HepG2 (cell line): ENCODE results near the gene EXOSC9.

Source experiments
- CREB3 ChIP-seq: sonication (generic); formaldehyde crosslinking; IDR thresholded peaks from 2 replicates; pipeline ENCODE4 v1.5.0; 2020; ENCODE audit warnings: missing genetic modification reagents
- CSRNP2 ChIP-seq: sonication (generic); formaldehyde crosslinking; conservative IDR thresholded peaks from 2 replicates; pipeline ENCODE4 v1.8.0; 2022; ENCODE audit warnings: low read depth, missing genetic modification reagents
- ESRRA ChIP-seq: sonication (generic); formaldehyde crosslinking; IDR thresholded peaks from 2 replicates; pipeline ENCODE4 v1.5.1; 2020; ENCODE audit warnings: mild to moderate bottlenecking, low read depth, missing genetic modification reagents
- NR3C1 ChIP-seq: sonication (generic); formaldehyde crosslinking; IDR thresholded peaks from 2 replicates; pipeline ENCODE4 v1.4.0; 2020; ENCODE audit warnings: missing genetic modification reagents
- PITX1 ChIP-seq: sonication (generic); formaldehyde crosslinking; IDR thresholded peaks from 2 replicates; pipeline ENCODE4 v1.5.1; 2020; ENCODE audit warnings: mild to moderate bottlenecking, missing genetic modification reagents
- POLR2AphosphoS2 ChIP-seq: IDR thresholded peaks from 2 replicates; pipeline ENCODE4 v1.6.1; 2011; ENCODE audit warnings: low read depth, low read length, improper control_type of control experiment
- RBFOX2 ChIP-seq: fragments of 200-400 bp; formaldehyde crosslinking; IDR thresholded peaks from 2 replicates; pipeline ENCODE4 v1.6.1; 2017; ENCODE audit warnings: low read depth, mild to moderate bottlenecking, low read length
- REL ChIP-seq: sonication (generic); formaldehyde crosslinking; conservative IDR thresholded peaks from 2 replicates; pipeline ENCODE4 v1.8.0; 2022; ENCODE audit warnings: mild to moderate bottlenecking, missing genetic modification reagents, moderate library complexity
- ZFX ChIP-seq: sonication (generic); formaldehyde crosslinking; IDR thresholded peaks from 2 replicates; pipeline ENCODE4 v1.4.0; 2020; ENCODE audit warnings: mild to moderate bottlenecking, low read depth, missing genetic modification reagents, moderate library complexity
- ZNF160 ChIP-seq: sonication (generic); formaldehyde crosslinking; IDR thresholded peaks from 2 replicates; pipeline ENCODE4 v1.8.0; 2022; ENCODE audit warnings: mild to moderate bottlenecking, inconsistent platforms, missing genetic modification reagents
- TF ChIP-seq, protein P1 (sequence below): sonication (generic); formaldehyde crosslinking; IDR thresholded peaks from 2 replicates; pipeline ENCODE4 v1.4.0; 2020; ENCODE audit warnings: mild to moderate bottlenecking, missing genetic modification reagents
- TF ChIP-seq, protein P2 (sequence below): sonication (generic); formaldehyde crosslinking; IDR thresholded peaks from 2 replicates; pipeline ENCODE4 v1.5.0; 2020; ENCODE audit warnings: mild to moderate bottlenecking, missing genetic modification reagents, moderate library complexity

DNA sequence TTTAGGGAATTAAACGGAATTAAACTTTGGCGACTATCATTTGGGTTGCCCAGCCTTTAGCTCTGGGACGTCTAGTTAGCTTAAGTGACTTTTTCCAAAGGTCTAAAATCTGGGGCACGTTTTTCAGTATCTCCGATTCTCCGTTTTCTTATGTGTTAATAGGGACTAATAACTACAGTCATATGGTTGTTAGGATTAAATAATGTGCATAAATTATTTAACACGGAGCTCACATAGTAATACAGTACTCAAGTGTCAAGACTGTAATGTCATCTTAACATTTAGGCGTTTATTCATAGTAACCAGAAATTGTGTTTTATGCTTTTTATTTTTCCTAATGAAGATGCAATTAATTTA, 23.0 kb downstream of the EXOSC9 start:
- TF ChIP-seq, protein P1, sequence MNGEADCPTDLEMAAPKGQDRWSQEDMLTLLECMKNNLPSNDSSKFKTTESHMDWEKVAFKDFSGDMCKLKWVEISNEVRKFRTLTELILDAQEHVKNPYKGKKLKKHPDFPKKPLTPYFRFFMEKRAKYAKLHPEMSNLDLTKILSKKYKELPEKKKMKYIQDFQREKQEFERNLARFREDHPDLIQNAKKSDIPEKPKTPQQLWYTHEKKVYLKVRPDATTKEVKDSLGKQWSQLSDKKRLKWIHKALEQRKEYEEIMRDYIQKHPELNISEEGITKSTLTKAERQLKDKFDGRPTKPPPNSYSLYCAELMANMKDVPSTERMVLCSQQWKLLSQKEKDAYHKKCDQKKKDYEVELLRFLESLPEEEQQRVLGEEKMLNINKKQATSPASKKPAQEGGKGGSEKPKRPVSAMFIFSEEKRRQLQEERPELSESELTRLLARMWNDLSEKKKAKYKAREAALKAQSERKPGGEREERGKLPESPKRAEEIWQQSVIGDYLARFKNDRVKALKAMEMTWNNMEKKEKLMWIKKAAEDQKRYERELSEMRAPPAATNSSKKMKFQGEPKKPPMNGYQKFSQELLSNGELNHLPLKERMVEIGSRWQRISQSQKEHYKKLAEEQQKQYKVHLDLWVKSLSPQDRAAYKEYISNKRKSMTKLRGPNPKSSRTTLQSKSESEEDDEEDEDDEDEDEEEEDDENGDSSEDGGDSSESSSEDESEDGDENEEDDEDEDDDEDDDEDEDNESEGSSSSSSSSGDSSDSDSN (CRISPR knock-in tag), result no peak
- TF ChIP-seq CREB3 (CRISPR knock-in tag) (no peak), PITX1 (CRISPR knock-in tag) (no peak), CSRNP2 (CRISPR knock-in tag) (no peak), NR3C1 (CRISPR knock-in tag) (no peak), RBFOX2 (no peak), REL (CRISPR knock-in tag) (no peak), ZFX (no peak), POLR2AphosphoS2 (no peak), ESRRA (CRISPR knock-in tag) (0 out of 2 replicates have a peak, but pooled peaks have one; percentile 5), ZNF160 (CRISPR knock-in tag) (no peak)
- TF ChIP-seq, protein P2, sequence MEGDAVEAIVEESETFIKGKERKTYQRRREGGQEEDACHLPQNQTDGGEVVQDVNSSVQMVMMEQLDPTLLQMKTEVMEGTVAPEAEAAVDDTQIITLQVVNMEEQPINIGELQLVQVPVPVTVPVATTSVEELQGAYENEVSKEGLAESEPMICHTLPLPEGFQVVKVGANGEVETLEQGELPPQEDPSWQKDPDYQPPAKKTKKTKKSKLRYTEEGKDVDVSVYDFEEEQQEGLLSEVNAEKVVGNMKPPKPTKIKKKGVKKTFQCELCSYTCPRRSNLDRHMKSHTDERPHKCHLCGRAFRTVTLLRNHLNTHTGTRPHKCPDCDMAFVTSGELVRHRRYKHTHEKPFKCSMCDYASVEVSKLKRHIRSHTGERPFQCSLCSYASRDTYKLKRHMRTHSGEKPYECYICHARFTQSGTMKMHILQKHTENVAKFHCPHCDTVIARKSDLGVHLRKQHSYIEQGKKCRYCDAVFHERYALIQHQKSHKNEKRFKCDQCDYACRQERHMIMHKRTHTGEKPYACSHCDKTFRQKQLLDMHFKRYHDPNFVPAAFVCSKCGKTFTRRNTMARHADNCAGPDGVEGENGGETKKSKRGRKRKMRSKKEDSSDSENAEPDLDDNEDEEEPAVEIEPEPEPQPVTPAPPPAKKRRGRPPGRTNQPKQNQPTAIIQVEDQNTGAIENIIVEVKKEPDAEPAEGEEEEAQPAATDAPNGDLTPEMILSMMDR (CRISPR knock-in tag), result no peak
